Measurements from ENCODE around the gene LRPAP1.
"Not testable (repeated sequence)": the region's sequence is repeated elsewhere in the genome, so short reads cannot be mapped to it uniquely, and the experiment has no call there.

DNA sequence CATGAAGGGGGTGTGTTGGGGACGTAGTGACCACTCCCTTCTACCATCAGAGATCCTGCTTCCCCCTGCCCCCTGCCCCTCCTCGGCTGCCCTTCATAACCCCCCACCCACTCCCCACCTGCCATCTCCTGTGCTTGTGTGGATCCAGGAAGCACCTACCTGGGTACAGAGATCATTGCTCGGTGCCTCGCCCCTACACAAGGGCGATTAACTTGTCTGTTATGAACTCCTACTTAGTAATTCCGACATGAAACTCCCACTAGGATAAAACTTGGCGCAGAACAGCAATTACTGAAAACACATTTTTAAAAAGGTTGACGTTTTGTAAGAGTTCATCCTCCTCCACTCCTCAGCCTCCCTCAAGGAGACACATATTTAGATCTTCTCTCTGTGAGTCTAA, 11.2 kb upstream of the LRPAP1 start:
- TF ChIP-seq POLR2A (IDR thresholded peaks at IDR 0.05; ENCODE audit: extremely low read depth, insufficient read length); MAX (IDR thresholded peaks at IDR 0.05; ENCODE audit: low read depth, low read length); MYC (IDR thresholded peaks at IDR 0.05; ENCODE audit: low read depth, low read length): not testable (repeated sequence)
- TF ChIP-seq, protein P1, sequence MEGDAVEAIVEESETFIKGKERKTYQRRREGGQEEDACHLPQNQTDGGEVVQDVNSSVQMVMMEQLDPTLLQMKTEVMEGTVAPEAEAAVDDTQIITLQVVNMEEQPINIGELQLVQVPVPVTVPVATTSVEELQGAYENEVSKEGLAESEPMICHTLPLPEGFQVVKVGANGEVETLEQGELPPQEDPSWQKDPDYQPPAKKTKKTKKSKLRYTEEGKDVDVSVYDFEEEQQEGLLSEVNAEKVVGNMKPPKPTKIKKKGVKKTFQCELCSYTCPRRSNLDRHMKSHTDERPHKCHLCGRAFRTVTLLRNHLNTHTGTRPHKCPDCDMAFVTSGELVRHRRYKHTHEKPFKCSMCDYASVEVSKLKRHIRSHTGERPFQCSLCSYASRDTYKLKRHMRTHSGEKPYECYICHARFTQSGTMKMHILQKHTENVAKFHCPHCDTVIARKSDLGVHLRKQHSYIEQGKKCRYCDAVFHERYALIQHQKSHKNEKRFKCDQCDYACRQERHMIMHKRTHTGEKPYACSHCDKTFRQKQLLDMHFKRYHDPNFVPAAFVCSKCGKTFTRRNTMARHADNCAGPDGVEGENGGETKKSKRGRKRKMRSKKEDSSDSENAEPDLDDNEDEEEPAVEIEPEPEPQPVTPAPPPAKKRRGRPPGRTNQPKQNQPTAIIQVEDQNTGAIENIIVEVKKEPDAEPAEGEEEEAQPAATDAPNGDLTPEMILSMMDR (IDR thresholded peaks at IDR 0.05; ENCODE audit: low read depth, low read length) = not testable (repeated sequence)

Measured in NB4 (cell line).